Activated T-cell treated with anti-CD3 and anti-CD28 coated beads for 1 hour (primary cell): ENCODE results near the gene SNX25.
A peak's percentile ranks its signal among the peaks of the same experiment; 100 is the strongest.
"Not testable (repeated sequence)": the region's sequence is repeated elsewhere in the genome, so short reads cannot be mapped to it uniquely, and the experiment has no call there.

Source experiments
- DNase-seq: peaks from one replicate; pipeline ENCODE4 v3.0.0-alpha.2; 2020; ENCODE audit warnings: low read depth

Gene SNX25

DNA sequence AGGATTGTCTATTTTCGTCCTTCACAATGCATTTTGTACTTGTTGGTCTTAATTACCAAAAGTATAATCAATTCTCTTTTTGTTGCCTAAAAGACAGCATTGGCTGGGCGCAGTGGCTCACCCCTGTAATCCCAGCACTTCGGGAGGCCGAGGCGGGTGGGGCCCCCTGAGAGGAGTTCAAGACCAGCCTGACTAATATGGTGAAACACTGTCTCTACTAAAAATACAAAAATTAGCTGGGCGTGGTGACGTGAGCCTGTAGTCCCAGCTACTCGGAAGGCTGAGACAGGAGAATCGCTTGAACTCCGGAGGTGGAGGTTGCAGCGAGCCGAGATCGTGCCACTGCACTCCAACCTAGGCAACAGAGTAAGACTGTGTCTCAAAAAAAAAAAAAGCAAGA lies 4.3 kb upstream of the SNX25 start:
- DNase-seq: not testable (repeated sequence)

DNA sequence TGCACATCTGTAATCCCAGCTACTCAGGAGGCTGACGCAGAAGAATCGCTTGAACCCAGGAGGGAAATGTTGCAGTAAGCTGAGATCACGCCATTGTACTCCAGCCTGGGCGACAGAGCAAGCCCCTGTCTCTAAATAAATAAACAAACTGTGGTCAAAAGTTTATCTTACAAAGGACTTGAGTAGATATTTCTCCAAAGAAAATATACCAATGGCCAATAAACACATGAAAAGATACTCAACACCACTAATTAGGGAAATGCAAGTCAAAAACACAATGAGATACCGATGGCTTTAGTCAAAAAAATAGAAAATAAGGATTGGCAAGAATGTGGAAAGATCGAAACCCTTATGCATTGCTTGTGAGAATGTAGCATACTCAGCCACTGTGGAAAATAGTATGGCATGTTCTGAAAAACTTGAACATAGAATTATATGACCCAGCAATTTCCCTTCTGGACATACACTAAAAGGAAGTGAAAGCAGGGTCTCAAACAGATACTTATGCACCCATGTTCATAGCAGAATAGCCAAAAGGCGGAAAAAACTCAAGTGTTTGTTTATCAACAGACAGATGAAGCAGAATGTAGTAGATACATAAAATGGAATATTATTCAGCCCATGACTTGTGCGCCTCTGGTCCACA lies 3.6 kb upstream of the SNX25 start:
- DNase-seq: no peak

DNA sequence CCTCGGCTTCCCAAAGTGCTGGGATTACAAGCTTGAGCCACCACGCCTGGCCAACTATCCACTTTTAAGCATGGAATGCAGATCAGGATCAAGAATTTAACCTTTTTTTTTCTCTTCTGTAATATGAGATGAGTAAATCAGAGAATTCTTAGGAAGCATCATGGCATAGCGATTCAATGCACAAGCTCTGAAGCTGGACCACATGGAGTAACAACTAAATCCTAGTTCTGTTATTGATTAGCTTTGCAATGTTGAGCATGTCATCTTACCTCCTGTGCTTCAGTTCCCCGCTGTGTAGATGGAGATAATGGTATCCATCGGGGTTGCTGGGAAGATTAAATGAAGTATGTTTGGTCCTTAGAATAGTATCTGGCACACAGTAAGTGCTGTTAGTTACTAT lies 1.9 kb upstream of the SNX25 start:
- DNase-seq: no peak

DNA sequence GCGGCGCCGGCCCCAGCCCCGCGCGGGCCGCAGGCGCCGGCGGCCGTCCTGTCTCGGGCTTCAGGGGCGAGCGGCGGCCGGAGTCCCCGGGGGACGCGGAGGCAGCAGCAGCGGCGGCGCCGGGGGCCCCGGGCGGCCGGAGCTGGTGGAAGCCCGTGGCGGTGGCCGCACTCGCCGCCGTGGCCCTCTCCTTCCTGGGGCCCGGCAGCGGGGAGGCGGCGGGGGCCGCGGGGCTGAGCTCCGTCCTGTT lies 379 bp downstream of the SNX25 start:
- DNase-seq: peak; percentile 28

DNA sequence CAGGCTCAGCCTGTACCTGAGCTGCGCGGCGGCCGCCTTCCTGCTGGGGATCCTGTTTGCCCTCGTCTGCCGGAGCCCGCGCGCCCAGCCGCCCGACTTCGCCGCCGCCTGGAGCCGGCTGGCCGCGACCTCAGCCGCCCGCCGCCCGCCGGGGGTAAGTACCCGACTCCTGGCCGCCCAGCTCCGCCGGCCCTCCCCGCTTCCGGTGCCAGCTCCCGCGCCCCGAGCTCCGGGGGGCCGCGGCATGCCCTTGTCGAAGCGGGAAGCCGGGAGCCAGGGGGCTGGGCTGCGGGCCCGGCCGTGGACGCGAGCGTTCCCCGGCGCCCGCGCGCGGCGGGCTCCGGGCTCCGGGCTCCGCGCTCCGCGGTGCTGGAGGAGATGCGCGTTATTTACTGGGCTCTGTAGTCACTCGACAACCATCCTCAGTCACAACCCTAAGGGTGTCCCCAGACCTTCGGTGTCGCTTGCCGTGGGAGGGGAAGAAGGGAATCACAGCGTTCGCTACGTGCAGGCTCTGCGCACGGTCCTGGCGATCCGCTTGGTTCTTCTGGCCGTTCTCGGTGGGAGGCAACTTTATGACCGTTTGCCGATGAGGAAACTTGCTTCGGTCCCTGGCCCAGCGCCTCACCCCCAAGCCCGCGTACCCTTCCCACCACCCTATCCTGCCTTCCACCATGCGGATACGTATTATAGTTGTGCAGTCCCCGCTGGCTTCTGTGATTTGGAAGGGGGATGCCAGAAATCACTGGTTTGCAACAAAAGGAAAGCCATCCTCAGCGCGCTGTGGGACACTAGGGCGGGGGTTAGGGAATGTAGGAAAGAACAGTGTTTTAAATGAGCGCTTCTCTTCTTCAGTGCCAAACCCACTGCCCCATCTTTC lies 944 bp downstream of the SNX25 start:
- DNase-seq: peak; percentile 15

DNA sequence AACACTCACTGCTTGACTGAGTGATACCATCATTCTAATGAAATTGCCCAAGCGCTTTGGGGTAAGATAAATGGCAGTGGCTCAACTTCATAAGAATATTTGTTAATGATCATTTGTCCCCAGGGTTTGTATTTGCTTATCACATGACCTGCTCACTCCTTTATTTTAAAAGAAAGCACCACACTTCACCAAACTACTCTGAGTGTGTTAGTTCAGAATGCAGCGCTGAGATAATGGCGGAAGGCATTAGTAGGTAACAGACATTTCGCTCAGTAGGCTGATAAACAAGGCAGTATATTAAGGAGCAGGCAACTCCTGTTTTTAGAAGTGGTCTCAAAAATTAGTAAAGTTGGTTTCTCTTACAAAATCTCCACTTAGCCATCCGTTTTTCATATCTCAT lies 1.6 kb downstream of the SNX25 start:
- no peak for DNase-seq

DNA sequence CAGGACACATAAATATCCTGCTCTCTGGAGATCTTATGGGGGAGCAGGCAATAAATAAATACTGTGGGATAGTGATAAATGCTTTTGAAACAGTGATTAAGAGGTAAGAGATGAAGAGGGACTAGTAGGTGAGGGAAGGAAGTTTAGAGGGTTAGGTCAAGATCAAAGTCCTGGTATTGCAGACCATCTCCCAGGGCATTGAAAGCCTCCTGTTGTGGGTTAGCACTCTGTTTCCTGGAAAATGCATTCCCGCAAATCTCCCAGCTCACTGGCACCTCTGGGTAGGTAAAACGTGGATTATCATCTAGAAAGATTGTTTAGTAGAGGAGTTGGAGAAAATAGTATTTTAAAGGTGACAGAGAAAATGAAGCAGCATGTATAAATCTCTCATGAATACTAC lies 2.2 kb downstream of the SNX25 start:
- no peak for DNase-seq

DNA sequence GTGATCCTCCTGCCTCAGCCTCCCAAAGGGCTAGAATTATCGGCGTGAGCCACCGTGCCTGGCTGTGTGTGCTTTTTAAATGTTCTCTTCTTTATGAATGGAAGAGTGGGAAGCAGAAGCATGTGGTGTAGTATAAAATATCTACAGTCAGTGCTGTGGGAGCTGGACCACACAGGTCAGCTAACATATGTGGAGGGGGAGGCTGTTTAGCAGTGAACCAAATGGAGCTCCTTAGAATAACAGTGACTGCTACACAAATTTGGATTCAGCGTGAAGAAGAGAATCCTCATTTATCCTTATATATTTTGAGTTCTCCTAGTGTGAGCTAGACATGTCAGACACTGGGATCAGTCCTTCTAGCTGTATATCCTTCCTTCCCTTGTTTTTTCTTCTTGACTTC lies 3.2 kb downstream of the SNX25 start:
- no peak for DNase-seq

DNA sequence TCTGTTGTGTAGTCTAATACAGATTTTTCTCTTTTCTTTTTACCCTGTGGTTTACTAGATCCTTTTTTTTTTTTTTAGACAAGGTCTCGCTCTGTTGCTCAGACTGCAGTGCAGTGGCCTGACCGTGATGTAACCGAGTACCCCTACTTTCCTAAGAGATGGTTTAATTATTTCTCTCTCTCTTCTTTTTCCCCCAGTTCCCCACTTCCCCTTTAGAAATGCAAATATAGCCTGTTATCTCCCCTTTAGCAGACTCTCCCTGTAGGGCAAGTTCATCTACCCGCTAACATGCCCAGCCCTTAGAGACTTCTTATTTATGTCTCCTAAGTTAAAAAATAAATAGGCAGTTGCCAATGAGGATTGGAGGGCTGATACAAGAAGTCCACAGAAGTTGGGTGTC lies 4.5 kb downstream of the SNX25 start:
- DNase-seq: no peak

DNA sequence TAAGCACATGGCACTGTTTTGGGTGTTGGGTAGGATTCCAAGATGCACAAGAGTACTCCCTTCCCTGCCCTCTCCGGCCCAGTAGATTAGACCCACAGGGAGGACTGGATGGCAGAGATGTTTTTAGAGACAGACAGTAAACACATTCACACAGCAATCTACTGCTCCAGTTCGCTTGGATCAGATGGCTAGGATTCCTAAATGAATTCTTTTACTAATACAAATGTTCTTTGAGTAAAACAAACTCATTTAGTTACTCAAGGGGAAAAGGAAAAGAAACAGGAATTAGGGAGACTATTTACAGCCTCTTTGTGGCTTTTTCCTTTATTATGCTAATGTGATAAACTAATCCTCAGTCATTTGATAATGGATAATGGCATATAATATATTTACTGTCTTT lies 5.9 kb downstream of the SNX25 start:
- no peak for DNase-seq

DNA sequence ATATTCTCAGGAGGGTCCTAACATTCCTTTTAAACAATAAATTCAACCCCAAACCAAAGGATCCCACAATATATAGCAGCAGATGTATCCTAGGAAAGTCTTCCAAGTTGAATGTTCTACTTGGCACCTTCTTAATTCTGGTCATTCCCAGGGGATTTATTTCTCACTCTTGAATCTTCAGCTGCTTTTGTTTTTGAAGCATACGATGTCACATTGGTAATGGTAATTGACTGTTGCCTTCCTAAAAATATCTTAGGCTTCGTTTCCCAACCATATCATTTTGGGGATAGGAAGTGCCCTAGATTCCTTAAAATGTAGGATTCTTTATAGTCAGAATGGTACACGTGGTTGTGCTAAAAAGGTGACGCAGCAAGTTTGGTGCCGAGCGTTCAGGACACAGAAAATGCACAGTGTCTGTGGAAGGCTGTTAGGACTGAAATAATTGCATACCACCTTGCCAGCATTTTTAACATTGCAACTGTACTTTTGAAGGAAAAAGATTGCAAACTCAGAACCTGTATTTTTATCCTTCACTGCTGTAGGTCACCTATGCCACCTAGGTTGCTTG lies 8.1 kb downstream of the SNX25 start:
- no peak for DNase-seq

DNA sequence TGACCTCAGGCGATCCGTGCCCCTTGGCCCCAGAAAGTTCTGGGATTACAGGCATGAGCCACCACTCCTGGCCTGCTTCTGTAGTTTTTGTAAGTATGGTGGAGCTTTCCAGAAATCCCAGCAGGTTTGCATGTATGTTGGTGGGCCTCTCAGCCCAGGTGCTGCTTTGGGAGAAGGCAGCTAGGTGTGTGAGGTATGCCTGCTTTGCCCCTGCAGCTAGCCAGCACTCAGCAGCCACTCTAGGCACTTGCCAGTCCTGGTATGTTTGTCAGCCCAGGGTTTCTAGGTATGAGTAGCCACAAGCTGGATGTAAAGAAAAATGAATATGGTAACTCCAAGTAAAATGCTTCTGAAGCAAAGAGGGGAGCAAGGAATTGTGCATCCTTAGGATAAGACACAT lies 8.9 kb downstream of the SNX25 start:
- DNase-seq: no peak

DNA sequence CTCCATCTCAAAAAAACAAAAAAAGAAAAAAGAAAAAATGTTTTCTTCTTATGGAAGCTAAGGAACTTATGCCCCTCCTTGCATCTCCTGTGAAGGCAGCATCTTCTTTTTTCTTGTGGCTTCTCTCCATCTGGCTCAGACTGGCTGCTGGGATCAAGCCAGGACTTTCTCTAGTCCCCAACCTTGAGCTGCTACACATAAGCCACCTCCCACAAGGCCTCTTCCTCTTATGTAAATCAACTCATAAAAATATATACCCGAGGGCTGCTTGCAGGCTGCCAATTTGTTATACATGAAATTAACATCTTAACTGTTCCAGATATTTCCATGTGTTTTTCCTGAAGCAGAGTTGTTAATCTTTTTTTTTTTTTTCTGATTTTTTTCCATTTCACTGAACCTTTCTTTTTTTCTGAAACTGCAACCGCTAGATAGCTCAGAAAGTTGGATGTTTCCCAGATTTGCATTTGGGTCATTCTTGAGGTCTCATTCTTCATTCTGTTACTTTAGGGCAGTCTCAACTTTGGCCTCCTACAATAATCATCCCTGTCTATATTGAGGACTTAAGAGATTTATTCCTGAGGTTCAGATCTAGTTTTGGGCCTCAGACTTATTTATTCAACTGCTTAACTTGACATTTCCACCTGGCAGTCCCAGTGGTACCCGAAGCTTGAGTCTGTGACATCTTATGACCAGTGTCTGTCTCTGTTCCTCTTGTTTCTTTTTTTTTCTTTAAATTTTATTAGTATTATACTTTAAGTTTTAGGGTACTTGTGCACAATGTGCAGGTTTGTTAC lies 10.3 kb downstream of the SNX25 start:
- DNase-seq: no peak

DNA sequence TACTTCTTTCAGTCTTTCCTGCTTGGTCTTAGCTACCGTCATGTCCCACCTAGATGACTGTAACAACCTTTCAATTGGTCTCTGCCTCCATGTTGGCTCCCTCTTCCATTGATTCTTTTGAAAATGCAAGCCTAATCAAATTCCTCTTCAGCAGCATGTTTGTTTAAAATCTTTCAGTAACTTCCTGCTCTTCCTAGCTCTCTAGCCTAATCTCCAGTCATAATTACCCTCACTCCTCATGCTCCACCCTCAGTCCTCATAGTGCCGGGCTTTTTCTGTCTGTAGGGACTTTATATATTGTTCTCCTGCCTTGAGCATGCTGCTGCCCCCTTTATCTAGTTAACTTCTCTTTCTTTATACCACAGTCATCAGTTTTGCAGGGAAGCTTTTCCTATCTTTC lies 12.1 kb downstream of the SNX25 start:
- no peak for DNase-seq

DNA sequence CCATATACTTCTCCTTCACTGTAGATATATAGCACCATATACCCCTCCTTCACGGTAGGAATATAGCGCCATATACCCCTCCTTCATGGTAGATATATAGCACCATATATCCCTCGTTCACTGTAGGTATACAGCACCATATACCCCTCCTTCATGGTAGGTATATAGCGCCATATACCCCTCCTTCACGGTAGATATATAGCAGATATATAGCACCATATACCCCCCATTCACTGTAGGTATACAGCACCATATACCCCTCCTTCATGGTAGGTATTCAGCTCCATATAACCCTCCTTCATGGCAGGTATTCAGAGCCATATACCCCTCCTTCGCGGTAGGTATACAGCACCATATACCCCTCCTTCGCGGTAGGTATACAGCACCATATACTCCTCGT lies 12.5 kb downstream of the SNX25 start:
- no peak for DNase-seq

DNA sequence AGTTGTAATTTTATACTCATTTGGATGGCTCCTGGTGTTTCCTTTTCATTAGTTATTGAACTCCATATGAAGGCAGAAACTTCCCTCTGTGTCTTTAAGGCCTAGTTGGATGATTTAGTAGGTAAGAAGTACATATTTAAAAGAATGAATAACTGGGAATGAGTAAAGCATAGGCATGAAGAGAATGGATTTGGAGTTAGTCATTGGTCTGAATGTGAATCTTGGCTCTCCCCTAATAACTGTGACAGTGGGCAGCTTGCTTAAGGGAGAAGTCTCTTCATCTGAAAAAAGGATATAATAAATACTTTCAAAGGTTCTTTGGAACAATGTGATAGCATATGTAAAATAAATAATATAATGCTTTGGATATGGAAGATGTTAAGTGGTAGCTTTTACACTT lies 13.2 kb downstream of the SNX25 start:
- no peak for DNase-seq

DNA sequence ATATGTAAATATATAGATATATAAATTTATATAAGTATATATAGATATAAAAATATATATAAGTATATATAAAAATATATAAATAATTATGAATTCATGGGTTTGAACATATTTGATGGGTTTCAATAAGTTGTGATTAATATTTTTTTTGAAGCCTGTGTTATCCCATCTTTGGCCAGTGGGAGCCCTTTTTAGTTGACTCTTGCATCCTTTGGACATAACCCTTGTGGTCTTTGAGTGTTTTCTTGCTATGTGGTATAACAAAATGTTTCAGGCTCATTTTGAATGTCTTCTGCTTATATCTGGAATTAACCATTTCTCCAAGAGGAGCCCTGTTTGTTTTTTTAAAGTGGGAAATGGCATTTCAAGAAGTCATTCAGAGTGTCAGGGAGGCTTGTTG lies 15.2 kb downstream of the SNX25 start:
- no peak for DNase-seq

DNA sequence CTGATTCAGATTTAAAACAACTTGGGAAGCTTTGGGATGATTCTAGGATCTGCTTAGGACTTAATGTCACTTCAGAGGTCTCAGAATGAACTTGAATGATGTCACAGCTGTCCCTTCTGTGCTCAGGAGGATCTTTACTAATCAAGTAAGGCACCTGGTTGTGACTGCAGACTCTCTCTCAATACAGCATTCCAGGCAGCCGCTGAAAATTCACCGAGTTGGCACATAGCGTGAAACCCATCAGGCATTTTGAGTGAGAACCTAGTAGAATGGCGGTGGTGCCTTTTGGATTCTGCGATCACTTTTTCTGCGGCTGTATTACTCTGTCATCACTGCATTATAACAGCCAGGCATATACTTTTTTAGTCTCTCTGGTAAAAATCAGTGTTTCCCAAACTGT lies 16.5 kb downstream of the SNX25 start:
- no peak for DNase-seq

DNA sequence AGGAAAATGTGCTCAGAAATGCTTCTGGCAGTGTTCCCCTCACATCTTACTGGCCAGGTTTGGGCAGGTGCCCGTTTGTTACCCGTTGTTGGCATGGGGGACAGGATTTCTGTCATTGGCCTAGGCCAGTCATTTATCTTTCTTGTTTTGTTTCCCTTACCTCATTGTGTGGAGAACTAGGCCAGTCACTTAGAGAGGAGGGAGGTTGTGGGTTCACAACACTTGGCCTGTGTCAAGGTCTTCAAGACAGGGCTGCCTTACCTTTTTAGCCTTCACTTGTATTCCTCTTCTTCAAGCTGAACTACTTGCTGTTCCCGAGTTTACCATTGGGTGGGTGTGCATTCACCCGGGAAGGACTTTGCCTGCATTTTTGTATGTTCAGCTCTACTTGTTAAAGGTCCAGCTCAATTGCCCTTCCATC lies 17.7 kb downstream of the SNX25 start:
- DNase-seq: no peak

DNA sequence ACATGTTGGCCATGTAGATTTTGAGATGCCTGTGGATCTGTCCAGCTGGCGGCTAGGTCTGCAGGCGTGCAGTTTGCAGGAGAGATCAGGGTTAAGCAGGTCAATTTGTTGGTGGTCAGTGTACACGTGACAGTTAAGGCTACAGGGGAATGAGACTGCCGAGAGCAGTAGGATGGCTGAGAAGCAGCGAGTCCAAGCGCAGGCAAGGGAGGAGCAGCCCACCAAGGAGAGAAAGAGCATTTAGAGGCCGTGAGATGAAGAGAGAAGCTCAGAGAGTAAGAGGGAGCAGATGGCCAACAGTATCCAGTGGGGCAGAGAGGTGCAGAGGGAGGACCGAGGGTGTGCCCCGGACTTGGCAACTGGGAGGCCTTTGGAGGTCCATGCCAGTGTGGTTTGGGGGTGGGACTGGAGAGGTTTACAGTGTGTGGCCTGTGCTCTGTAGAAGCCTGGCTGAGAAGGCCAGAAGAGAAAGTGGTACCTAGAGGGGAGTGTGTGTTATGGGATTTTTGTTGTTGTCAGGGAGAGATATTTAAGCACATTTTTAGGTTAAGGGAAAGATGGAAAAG lies 18.4 kb downstream of the SNX25 start:
- no peak for DNase-seq

DNA sequence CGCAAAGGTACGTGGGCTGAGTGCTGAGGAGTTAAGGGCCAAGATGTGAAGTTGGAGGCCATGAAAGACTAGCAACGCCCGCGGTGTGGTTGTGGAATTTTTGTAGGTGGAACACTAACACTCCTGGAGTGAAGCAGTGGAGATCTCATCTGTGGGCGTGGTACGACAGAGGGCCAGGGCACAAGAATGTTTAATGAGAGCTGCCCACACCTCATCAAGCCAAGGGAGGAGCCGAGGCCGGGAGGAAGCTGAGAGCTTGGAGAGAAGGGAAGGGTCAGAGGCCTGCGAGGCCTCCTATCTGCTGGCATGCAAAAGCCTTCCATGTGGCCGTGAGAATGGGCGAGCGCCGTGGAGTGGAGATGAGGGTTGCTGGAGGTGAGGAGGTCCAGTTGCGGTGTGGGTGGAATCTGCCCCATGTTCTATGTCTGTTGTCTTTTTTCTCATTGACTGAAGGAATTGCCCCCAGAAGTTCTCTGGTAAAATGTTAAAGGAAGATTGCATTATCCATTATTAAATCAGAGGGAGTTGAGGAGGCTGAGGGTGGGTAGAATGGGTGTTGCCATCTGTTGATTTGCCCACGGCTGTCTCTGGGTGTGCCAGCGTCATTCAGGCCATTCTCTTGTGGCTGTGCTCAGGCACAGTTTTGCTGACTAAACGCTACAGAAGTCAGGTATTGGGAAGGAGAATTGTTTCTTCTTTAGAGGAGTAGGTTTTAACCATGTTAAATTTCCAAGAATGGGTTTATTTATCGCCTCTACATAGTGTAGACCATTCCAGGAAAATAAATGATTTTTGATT lies 19.8 kb downstream of the SNX25 start:
- DNase-seq: no peak

DNA sequence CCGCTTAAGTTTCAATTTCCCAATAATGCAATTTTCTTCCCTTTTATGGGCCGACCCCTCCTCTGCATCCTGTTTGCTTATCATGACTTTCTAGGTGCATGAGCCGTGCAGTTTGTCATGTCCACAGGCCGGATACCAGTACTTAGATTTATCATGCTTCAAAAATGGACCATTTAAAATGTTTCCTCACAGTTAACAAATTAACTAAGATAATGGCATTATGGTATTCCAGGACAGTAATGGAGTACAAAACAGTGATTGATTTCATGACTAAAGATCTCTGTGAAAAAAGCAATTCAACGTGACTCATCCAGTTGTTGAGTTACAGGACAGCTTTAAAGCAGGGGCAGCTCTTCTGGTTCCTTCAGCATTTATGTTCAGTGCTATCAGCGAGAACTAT lies 23.0 kb downstream of the SNX25 start:
- no peak for DNase-seq
